GM08714 (cell line): Measurements from ENCODE around the gene IL11.

Source experiments
- H3K4me3 ChIP-seq: fragments of 200-500 bp; sonication (Bioruptor generic); 2 replicates; pipeline ENCODE4 v1.5.1; 2014; ENCODE audit warnings: mild to moderate bottlenecking, low read length, inconsistent platforms
- ZNF274 ChIP-seq: IDR thresholded peaks from 2 replicates; pipeline ENCODE4 v1.6.1; 2012; ENCODE audit warnings: mild to moderate bottlenecking, low read depth, low read length

Gene IL11

DNA sequence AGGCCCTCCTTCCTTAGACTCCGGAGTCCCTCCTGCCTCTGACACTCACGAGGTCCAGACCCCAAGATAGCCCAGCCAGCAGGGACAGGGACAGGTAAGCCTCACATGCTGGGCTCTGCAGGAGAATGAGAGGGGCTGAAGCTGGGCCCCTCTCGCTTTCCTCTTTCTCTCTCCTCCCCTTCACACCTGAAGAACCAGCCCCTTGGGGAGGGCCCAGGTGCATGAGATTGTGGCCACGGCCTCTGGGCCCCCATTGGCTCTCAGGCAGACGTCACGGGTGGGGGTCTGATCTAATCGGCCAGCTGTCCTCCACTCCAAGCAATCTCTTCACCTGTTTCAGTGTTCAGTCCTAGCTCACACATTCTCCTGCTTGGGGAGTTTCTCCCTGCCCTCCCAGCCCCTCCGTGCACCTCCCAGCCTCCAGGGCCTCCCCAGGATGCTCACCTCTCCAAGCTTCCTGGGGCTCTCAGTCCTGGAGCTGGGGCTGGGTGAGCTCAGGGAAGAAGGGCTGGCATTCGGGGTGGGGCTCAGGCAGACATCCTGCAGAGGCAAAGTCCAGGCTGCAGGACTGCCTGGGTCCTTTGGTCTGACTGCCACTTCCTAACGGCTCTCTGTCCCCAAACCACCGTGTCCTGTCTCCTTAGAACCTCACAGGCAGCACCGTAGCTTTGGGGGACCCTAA is 47.9 kb downstream of the IL11 start:
- H3K4me3 ChIP-seq = no peak overlapping the region
- no peak for TF ChIP-seq ZNF274

DNA sequence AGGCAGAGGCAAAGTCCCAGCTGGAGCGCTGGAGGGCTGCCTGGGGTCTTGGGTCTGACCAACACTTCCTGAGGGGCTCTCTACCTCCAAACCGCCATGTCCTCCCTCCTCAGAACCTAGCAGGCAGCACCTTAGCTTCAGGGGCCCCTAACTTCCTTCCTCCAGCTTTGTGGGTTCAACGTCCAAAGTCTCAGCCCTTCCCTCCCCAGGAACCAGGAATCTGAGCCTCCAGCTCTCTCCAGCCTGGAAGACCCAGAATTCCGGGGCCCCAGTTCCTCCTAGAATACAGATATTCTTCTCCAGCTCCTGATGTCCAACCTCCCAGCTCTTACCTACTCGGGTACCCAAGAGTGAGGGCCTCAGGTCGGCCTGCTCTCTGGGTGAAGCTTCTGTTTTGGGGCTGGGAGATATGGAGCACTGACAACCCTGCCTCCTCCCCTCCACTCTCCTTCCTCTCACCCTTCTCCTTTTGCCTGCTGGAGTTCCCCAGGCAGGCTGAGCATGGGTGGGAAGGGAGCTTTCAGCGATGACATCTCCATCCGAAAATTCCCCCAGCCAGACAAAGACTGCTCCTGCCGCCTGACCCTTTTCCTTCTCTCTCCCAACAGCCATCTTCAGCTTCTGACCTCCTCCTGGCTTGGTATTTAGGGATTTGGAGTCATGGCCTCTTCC is 48.7 kb downstream of the IL11 start:
- H3K4me3 ChIP-seq = no peak overlapping the region
- TF ChIP-seq ZNF274 = no peak

GRCh38 chr19:55320844-55321419 is 49.3 kb downstream of the IL11 start:
- H3K4me3 ChIP-seq = no peak overlapping the region
- no peak for TF ChIP-seq ZNF274

- no peak overlapping the region for H3K4me3 ChIP-seq
- no peak for TF ChIP-seq ZNF274
Measured at GRCh38 chr19:55319785-55320184, 50.5 kb downstream of the IL11 start.

- TF ChIP-seq ZNF274 = no peak
- no peak overlapping the region for H3K4me3 ChIP-seq
Measured at GRCh38 chr19:55316646-55317045, 53.6 kb downstream of the IL11 start.

GRCh38 chr19:55315956-55316525 is 54.2 kb downstream of the IL11 start:
- no peak for TF ChIP-seq ZNF274
- H3K4me3 ChIP-seq = no peak overlapping the region

DNA sequence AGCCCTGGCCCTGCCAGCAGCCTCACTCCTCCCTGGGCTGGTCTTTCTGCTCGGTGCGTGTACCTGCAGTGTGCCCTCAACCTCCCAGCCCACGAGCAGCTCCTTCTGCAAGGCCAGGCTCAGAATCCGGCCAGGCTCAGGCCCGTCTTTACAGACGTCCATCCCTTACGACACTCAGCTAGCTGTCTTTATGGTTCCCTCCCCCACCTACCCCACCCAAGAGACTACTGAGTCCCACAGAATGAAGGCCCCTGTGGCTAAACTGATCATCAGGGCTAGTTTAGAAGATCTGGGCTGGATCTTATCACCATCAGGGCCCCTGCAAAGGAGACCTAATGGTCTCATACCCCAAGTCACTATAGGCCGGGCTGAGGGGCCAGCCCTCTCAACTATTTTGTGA is 55.9 kb downstream of the IL11 start:
- no peak for TF ChIP-seq ZNF274
- H3K4me3 ChIP-seq = no peak overlapping the region
